Fibroblast of skin of abdomen (primary cell): ENCODE results near the gene HECTD4.

ENCODE experiments used
- DNase-seq: peaks from one replicate; pipeline ENCODE4 v3.0.0-alpha.2; 2013

The HECTD4 gene

GRCh38 chr12:112176321-112177010, 205.8 kb downstream of the HECTD4 start:
- no peak for DNase-seq

GRCh38 chr12:112175361-112176155, 206.7 kb downstream of the HECTD4 start:
- DNase-seq = no peak

- no peak for DNase-seq
These were observed 209.5 kb downstream of the HECTD4 start for GRCh38 chr12:112172556-112173324.

GRCh38 chr12:112170971-112171596, 211.1 kb downstream of the HECTD4 start:
- DNase-seq = no peak

- no peak for DNase-seq
These were observed 211.9 kb downstream of the HECTD4 start for GRCh38 chr12:112170376-112170775.

GRCh38 chr12:112169966-112170365, 212.3 kb downstream of the HECTD4 start:
- DNase-seq = no peak

GRCh38 chr12:112169161-112169872, 212.9 kb downstream of the HECTD4 start:
- DNase-seq = no peak

GRCh38 chr12:112168561-112168971, 213.7 kb downstream of the HECTD4 start:
- no peak for DNase-seq

GRCh38 chr12:112167718-112168525, 214.3 kb downstream of the HECTD4 start:
- no peak for DNase-seq

GRCh38 chr12:112167031-112167461, 215.2 kb downstream of the HECTD4 start:
- DNase-seq = no peak

- no peak for DNase-seq
These were observed 215.9 kb downstream of the HECTD4 start for GRCh38 chr12:112166051-112167015.

GRCh38 chr12:112165624-112166023, 216.6 kb downstream of the HECTD4 start:
- DNase-seq = no peak

- DNase-seq = no peak
These were observed 218.1 kb downstream of the HECTD4 start for GRCh38 chr12:112164011-112164660.

- no peak for DNase-seq
These were observed 218.7 kb downstream of the HECTD4 start for GRCh38 chr12:112163471-112163991.

- no peak for DNase-seq
These were observed 219.2 kb downstream of the HECTD4 start for GRCh38 chr12:112163056-112163455.

- DNase-seq = no peak
These were observed 219.9 kb downstream of the HECTD4 start for GRCh38 chr12:112162241-112162790.

GRCh38 chr12:112161711-112162110, 220.5 kb downstream of the HECTD4 start:
- DNase-seq = no peak

GRCh38 chr12:112160611-112161010, 221.6 kb downstream of the HECTD4 start:
- no peak for DNase-seq

GRCh38 chr12:112159146-112159541, 223.1 kb downstream of the HECTD4 start:
- no peak for DNase-seq
